Heart left ventricle (tissue), 16 donors: ENCODE measurements around the gene MLPH. TPM values are rescaled to one million over a fixed set of nuclear protein-coding genes. Genes with fewer than 3 reads are reported as not detected.

Experiments used
- ATAC-seq, 4 donors: fragments of 200-7000 bp; cut with Tn5 transposase; one replicate each; pipeline ENCODE4 v1.9.1; 2020 to 2022; ENCODE audit warnings: moderate library complexity in 4 of 4, mild to moderate bottlenecking in 3 of 4, moderate number of reproducible peaks in 1 of 4
- DNase-seq, 5 donors: peaks; one replicate each; pipeline ENCODE4 v3.0.0-alpha.2; 2020
- H3K27ac ChIP-seq, 12 donors: fragments of 200-600 bp; sonication (generic) in 4 of 12; one replicate each; pipeline versions ENCODE4 v1.5.0 to v1.8.0; 2016 to 2022; ENCODE audit warnings: mild to moderate bottlenecking in 2 of 12
- H3K27me3 ChIP-seq, 9 donors: fragments of 200-600 bp; sonication (generic) in 2 of 9; one replicate each; pipeline versions ENCODE4 v1.5.1 to v1.8.0; 2016 to 2022; ENCODE audit warnings: mild to moderate bottlenecking in 3 of 9
- H3K36me3 ChIP-seq, 9 donors: fragments of 200-600 bp; sonication (generic) in 2 of 9; one replicate each; pipeline versions ENCODE4 v1.5.0 to v1.8.0; 2018 to 2022; ENCODE audit warnings: mild to moderate bottlenecking in 2 of 9
- H3K4me1 ChIP-seq, 12 donors: fragments of 200-600 bp; sonication (generic) in 4 of 12; one replicate each; pipeline versions ENCODE4 v1.5.0 to v1.8.0; 2016 to 2022; ENCODE audit warnings: mild to moderate bottlenecking in 3 of 12
- H3K4me3 ChIP-seq, 12 donors: fragments of 200-600 bp; sonication (generic) in 4 of 12; one replicate each; pipeline versions ENCODE4 v1.5.0 to v1.8.0; 2017 to 2022; ENCODE audit warnings: mild to moderate bottlenecking in 9 of 12, moderate library complexity in 4 of 12
- H3K9me3 ChIP-seq, 12 donors: fragments of 200-600 bp; sonication (generic) in 4 of 12; one replicate each; pipeline versions ENCODE4 v1.5.0 to v1.8.0; 2016 to 2022; ENCODE audit warnings: mild to moderate bottlenecking in 1 of 12
- CTCF ChIP-seq, 12 donors: fragments of 200-600 bp; sonication (generic) in 4 of 12; IDR thresholded peaks; one replicate each; pipeline versions ENCODE4 v1.5.0 to v1.8.0; 2018 to 2022; ENCODE audit warnings: antibody characterized with exemption in 12 of 12, mild to moderate bottlenecking in 5 of 12
- POLR2A ChIP-seq, 2 donors: fragments of 450-650 bp; IDR thresholded peaks; one replicate each; pipeline ENCODE4 v1.6.1; 2017; ENCODE audit warnings: antibody characterized with exemption in 2 of 2, mild to moderate bottlenecking in 2 of 2, moderate library complexity in 2 of 2
- WGBS, 4 donors: extraction: QIAGEN DNeasy Blood & Tissue Kit in 2 of 4; methylation state at CpG; one replicate each; pipeline versions ENCODE4 v1.1.5 to v1.1.7; 2013 to 2018; 5-methylcytosine and 5-hydroxymethylcytosine counted together
- intact Hi-C, 10 donors: fragments of 100-400 bp; cut with DNase I; formaldehyde crosslinking; loops; one replicate each; pipeline versions ENCODE4 v1.11.1 to v1.14.2; 2022
- polyA plus RNA-seq, 2 donors: library from polyadenylated mRNA; stranded (reverse); fragments of 200-250 nt; gene quantifications; one replicate each; pipeline ENCODE4 v1.2.3, GENCODE V29; 2013
- total RNA-seq, 9 donors: library from RNA; depleted of rRNA in 2 of 9; stranded (reverse); fragments of >200 nt in 2 of 9; fragmentation: NEBNext Ultra II Directional in 3 of 9; extraction: Animal tissue kit (Norgen Biotek cat#: 25700) in 3 of 9; gene quantifications; one replicate each; pipeline versions ENCODE4 v1.1.0 to v1.2.4, GENCODE V29; 2016 to 2023
- donor health status: ischemic (EF 13 %, LVEDD 7.1; RV severe dilation, severe dysfunction).
- donor health status: healthy with polysubstance abuse.
- donor health status: DM: no; HTN: yes; CAD: no.
- donor health status: DM: no; HTN: no; CAD: no.
- donor health status: ischemic (EF 25% LVEDD 6.9; RV normal size, moderate dysfunction).
- donor health status: ischemic (EF 25% LVEDD 5.7; RV mildly dilated, moderate dysfunction).
- donor health status: healthy.
- donor health status: DM: yes; HTN: yes; CAD: no.
- donor health status: ischemic (EF 35%, LVEDD 5.7; RV mildly dilated, moderate dysfunction).
- donor health status: nonischemic (EF 11% LVEDD 7.7; RV severe dilation, severe dysfunction).
- donor health status: DM: yes; HTN: yes; CAD: no.
- donor health status: PGD.
- donor health status: ischemic (EF 29% LVEDD 5.4; RV normal size, mild dysfunction).
- donor health status: nonischemic (EF 23%, LVEDD 6.1; RV moderate dilation, normal function).

MLPH gene
- total and polyA plus RNA-seq, 11 donors, result 18.3 to 60.3 (median 30.7) TPM

DNA sequence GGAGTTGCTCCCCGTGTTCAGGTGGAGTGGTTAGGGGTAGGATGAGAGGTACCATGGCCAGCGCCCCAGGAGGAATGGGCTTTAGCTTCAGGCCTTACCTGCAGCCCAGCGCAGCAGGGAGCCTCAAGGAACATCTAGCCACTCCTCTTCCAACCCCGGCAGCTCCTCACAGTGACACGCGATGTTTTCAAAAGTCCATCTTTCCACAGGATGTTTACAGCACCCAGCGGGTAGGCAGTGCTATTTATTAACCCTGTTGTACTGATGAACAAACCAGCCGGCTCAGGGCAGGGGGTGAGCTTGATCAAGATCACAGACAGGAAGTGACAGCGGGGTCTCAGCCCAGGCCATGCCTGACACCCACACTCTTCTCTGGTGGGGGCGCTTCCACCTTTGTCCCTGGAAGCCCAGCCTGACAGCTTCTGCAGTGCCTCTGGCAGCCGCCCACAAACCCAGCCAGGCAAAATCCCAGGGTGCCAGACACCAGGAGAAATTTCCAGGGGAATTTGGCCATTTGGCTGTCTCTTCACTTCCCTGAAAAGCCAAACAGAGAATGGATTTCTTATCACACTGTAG, 60.9 kb downstream of the MLPH start:
- intact Hi-C loops, result no loop called here

DNA sequence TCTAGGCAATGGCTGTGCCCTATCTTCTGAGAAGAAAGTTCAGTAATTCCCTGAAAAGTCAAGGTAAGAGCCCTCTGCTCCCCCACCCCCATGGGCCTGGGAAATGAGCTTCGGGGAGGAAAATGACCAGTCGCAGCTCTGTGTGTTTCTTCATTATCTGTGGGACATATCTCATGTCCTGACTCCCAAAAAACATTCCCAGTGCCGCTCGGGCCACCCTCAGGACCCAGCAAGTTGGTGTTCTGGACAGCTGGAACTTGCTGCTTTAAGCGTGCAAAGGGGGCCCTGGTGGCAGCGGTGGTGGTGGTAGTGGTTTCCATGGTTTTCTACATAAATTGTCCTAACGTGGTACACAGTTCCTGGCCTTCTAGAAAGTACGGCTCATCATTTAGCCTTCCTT, 62.2 kb downstream of the MLPH start:
- no peaks in the 10 kb centered on the region for H3K9me3 ChIP-seq
- intact Hi-C loops, result no loop called here
- no peaks in the 10 kb centered on the region for H3K27me3 ChIP-seq
- H3K4me3 ChIP-seq, result no peak overlapping the region
- H3K27ac ChIP-seq, result no peak overlapping the region
- TF ChIP-seq CTCF (IDR thresholded peaks at IDR 0.05), result no peak
- no peak for TF ChIP-seq POLR2A (IDR thresholded peaks at IDR 0.05)
- ATAC-seq (no peak), DNase-seq (no peak)
- H3K4me1 ChIP-seq, result peaks cover 0 to 5% (median 0%) of the 10 kb centered on the region in 12 donors
- H3K36me3 ChIP-seq, result peaks cover 0 to 27% (median 4%) of the 10 kb centered on the region in 9 donors
- 89 to 92% (median 91%) methylated on average over 8 of the region's 8 CpGs for WGBS, 4 donors

More for the DNA sequence above, 60.9 kb downstream of the MLPH start:
- Histone ChIP-seq H3K4me1 (peaks cover 0 to 5% (median 0%) of the 10 kb centered on the region in 12 donors), H3K4me3 (no peak overlapping the region), H3K36me3 (peaks cover 0 to 26% (median 4%) of the 10 kb centered on the region in 9 donors), H3K9me3 (no peaks in the 10 kb centered on the region), H3K27me3 (no peaks in the 10 kb centered on the region), H3K27ac (no peak overlapping the region)
- ATAC-seq (no peak), DNase-seq (no peak)
- TF ChIP-seq CTCF (IDR thresholded peaks at IDR 0.05), result no peak
- no peak for TF ChIP-seq POLR2A (IDR thresholded peaks at IDR 0.05)
- 35 to 60% (median 47%) methylated on average over 10 to 11 of the region's 11 CpGs for WGBS, 4 donors

DNA sequence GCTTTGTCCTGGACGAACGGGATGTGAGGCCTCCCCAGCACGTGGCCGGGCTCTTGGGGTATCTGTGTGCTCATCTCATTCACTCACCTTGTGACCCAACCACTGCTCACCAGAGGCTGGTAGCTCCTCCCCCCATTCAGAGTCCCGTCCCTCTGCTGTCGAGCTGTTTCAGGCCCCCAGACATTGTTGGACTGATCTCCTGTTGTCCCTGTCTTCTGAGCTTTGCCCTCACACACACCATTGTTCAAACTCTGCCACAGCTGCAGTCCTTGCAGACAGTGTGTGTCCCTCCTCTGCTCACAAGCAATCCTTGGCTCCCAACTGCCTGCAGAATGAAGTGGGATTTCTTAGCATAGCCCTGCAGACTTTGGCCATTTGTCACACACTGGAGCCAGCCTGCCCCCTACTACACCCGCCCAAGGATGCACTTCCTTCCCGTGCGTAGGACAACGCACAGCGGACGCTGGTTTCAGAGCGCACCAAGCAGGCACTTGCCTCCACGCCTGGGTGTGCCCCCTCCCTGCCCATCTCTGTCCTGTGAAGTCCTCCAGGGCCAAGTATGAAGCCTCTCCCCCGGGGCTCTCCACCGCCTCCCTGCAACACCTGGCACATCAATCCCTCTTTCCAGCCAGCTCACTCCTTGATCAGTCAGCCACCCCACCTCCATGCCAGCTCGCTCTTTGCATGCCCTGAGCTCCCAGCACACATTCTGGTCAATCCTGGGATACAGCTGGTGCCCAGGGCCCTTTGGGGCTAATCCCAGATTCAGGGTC, 62.8 kb downstream of the MLPH start:
- DNase-seq, result no peak
- ATAC-seq, result no peak
- Histone ChIP-seq H3K9me3 (peaks cover 0 to 3% (median 0%) of the 10 kb centered on the region in 12 donors), H3K4me1 (peaks cover 0 to 5% (median 0%) of the 10 kb centered on the region in 12 donors), H3K27ac (no peak overlapping the region), H3K27me3 (no peaks in the 10 kb centered on the region), H3K36me3 (peaks cover 0 to 27% (median 7%) of the 10 kb centered on the region in 9 donors), H3K4me3 (no peak overlapping the region)
- 73 to 77% (median 75%) methylated on average over 17 of the region's 17 CpGs for WGBS, 4 donors
- TF ChIP-seq CTCF (IDR thresholded peaks at IDR 0.05) (no peak), POLR2A (IDR thresholded peaks at IDR 0.05) (no peak)
- intact Hi-C loops, result loop anchor here in 1 of 10 donors (5.0 kb wide), 1 partner anchor 33 kb away; no protein-coding TSS in a partner anchor

DNA sequence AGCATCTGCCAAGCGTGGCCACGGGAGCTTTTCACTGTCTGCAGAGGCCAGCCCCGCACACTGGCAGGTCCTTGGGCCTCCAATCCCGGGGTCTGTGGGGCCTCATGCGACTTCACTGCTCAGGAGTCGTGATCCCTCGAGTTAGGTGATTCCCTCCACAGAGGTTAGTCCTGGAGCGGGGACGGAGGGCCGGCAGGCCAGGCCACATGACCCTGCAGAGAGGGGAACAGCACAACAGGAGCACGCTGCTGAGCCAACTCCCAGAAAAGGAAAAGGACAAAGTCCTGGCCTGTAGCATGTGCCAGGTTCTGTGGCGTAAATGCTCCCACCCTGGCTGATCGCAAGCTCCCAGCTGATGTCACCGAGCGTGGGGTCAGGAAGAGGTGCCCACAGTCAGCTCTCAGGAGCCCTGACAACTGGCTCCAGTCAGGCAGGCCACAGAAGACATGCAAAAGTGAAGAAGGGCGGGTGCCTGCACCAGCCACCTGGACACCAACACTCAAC, 64.1 kb downstream of the MLPH start:
- H3K4me3 ChIP-seq, result no peak overlapping the region
- no peak overlapping the region for H3K27ac ChIP-seq
- WGBS, 4 donors, result 90 to 93% (median 91%) methylated on average over 8 to 16 of the region's 16 CpGs
- peaks cover 0 to 27% (median 9%) of the 10 kb centered on the region in 9 donors for H3K36me3 ChIP-seq
- ATAC-seq, result peak in 3 of 4 donors; percentile 18 to 38 (median 29)
- H3K4me1 ChIP-seq, result peaks cover 0 to 5% (median 0%) of the 10 kb centered on the region in 12 donors
- peaks cover 0 to 15% (median 11%) of the 10 kb centered on the region in 12 donors for H3K9me3 ChIP-seq
- intact Hi-C loops, result loop anchor here in 1 of 10 donors (5.0 kb wide), 1 partner anchor 34 kb away; no protein-coding TSS in a partner anchor
- no peaks in the 10 kb centered on the region for H3K27me3 ChIP-seq
- no peak for TF ChIP-seq POLR2A (IDR thresholded peaks at IDR 0.05)
- no peak for TF ChIP-seq CTCF (IDR thresholded peaks at IDR 0.05)
- no peak for DNase-seq
